B cell (primary cell): ENCODE results near the gene HADHB.

Experiments used
- CTCF ChIP-seq: fragments of 200-600 bp; IDR thresholded peaks from one replicate; pipeline ENCODE4 v1.8.0; 2022; ENCODE audit warnings: antibody characterized with exemption, mild to moderate bottlenecking
- EZH2 ChIP-seq: IDR thresholded peaks from 2 replicates; pipeline ENCODE4 v1.6.1; 2012; ENCODE audit warnings: borderline replicate concordance, low read depth, mild to moderate bottlenecking, moderate library complexity, low read length; ENCODE audit not compliant: insufficient read depth, poor library complexity, severe bottlenecking

GRCh38 chr2:26297061-26297460 is 52.3 kb downstream of the HADHB start:
- no peak for TF ChIP-seq CTCF
- no peak for TF ChIP-seq EZH2
